Trophoblast cell (in vitro differentiated cells and primary cell): Measurements from ENCODE around the gene STON2.
"Not testable (repeated sequence)": the region's sequence is repeated elsewhere in the genome, so short reads cannot be mapped to it uniquely, and the experiment has no call there.

Experiments
- DNase-seq, 2 donors: peaks; one replicate each; pipeline ENCODE4 v3.0.0-alpha.2; 2016
- H2AFZ ChIP-seq: 2 replicates; pipeline ENCODE4 v1.6.1; 2013; ENCODE audit warnings: low read length, moderate library complexity, mild to moderate bottlenecking; ENCODE audit not compliant: insufficient read depth, poor library complexity
- H2AK5ac ChIP-seq: 2 replicates; pipeline ENCODE4 v1.6.1; 2013; ENCODE audit warnings: mild to moderate bottlenecking, low read length
- H2BK120ac ChIP-seq: 2 replicates; pipeline ENCODE4 v1.6.1; 2013; ENCODE audit warnings: low read length, mild to moderate bottlenecking, moderate library complexity; ENCODE audit not compliant: insufficient read depth, poor library complexity
- H2BK12ac ChIP-seq: 2 replicates; pipeline ENCODE4 v1.6.1; 2013; ENCODE audit warnings: mild to moderate bottlenecking, low read length, moderate library complexity
- H2BK5ac ChIP-seq: 2 replicates; pipeline ENCODE4 v1.6.1; 2013; ENCODE audit warnings: low read length, low read depth, moderate library complexity, mild to moderate bottlenecking; ENCODE audit not compliant: poor library complexity
- H3K14ac ChIP-seq: 2 replicates; pipeline ENCODE4 v1.6.1; 2013; ENCODE audit warnings: mild to moderate bottlenecking, low read length
- H3K18ac ChIP-seq: 2 replicates; pipeline ENCODE4 v1.6.1; 2013; ENCODE audit warnings: mild to moderate bottlenecking, low read length
- H3K23ac ChIP-seq: 2 replicates; pipeline ENCODE4 v1.6.1; 2013; ENCODE audit warnings: low read length
- H3K27ac ChIP-seq: 2 replicates; pipeline ENCODE4 v1.5.1; 2013; ENCODE audit warnings: low read depth, mild to moderate bottlenecking, inconsistent platforms, low read length, moderate library complexity
- H3K27me3 ChIP-seq: 2 replicates; pipeline ENCODE4 v1.6.1; 2013; ENCODE audit warnings: inconsistent platforms, mild to moderate bottlenecking, low read length, moderate library complexity; ENCODE audit not compliant: insufficient read depth
- H3K36me3 ChIP-seq, 2 experiments: 1 replicate in 1 of 2; 2 replicates in 1 of 2; pipeline ENCODE4 v1.6.1; 2013; ENCODE audit warnings: low read length in 2 of 2, mild to moderate bottlenecking in 2 of 2, moderate library complexity in 1 of 2; ENCODE audit not compliant: insufficient read depth in 2 of 2, control insufficient read depth in 1 of 2
- H3K4ac ChIP-seq: 2 replicates; pipeline ENCODE4 v1.6.1; 2013; ENCODE audit warnings: low read depth, mild to moderate bottlenecking, low read length, moderate library complexity
- H3K4me1 ChIP-seq, 2 experiments: 1 replicate in 1 of 2; 2 replicates in 1 of 2; pipeline ENCODE4 v1.6.1; 2013; ENCODE audit warnings: low read length in 2 of 2, mild to moderate bottlenecking in 2 of 2, moderate library complexity in 1 of 2; ENCODE audit not compliant: insufficient read depth in 2 of 2, control insufficient read depth in 1 of 2
- H3K4me2 ChIP-seq: 2 replicates; pipeline ENCODE4 v1.6.1; 2013; ENCODE audit warnings: inconsistent platforms, mild to moderate bottlenecking, low read length, moderate library complexity
- H3K4me3 ChIP-seq: 2 replicates; pipeline ENCODE4 v1.5.1; 2013; ENCODE audit warnings: mild to moderate bottlenecking, low read depth, low read length, inconsistent platforms
- H3K79me1 ChIP-seq: one replicate; pipeline ENCODE4 v1.6.1; 2013; ENCODE audit warnings: low read length
- H3K79me2 ChIP-seq: 2 replicates; pipeline ENCODE4 v1.6.1; 2013; ENCODE audit warnings: low read length, mild to moderate bottlenecking; ENCODE audit not compliant: control insufficient read depth, insufficient read depth, poor library complexity
- H3K9ac ChIP-seq: 2 replicates; pipeline ENCODE4 v1.6.1; 2013; ENCODE audit warnings: mild to moderate bottlenecking, low read length
- H3K9me3 ChIP-seq: 2 replicates; pipeline ENCODE4 v1.6.1; 2013; ENCODE audit warnings: low read depth, mild to moderate bottlenecking, control low read depth, inconsistent platforms, low read length; ENCODE audit not compliant: insufficient read depth
- H4K12ac ChIP-seq: 2 replicates; pipeline ENCODE4 v1.6.1; 2013; ENCODE audit warnings: low read depth, mild to moderate bottlenecking, low read length, moderate library complexity
- H4K8ac ChIP-seq: 2 replicates; pipeline ENCODE4 v1.6.1; 2013; ENCODE audit warnings: low read depth, mild to moderate bottlenecking, low read length, moderate library complexity
- H4K91ac ChIP-seq: one replicate; pipeline ENCODE4 v1.6.1; 2013; ENCODE audit warnings: low read depth, mild to moderate bottlenecking, low read length, moderate library complexity
- WGBS: extraction: QIAGEN DNeasy Blood & Tissue Kit; methylation state at CpG from one replicate; pipeline ENCODE4 v1.1.7; 2013; ENCODE audit warnings: missing lambda C conversion rate; ENCODE audit not compliant: insufficient read length, insufficient coverage; ENCODE audit errors: extremely low coverage; 5-methylcytosine and 5-hydroxymethylcytosine counted together

STON2 gene

DNA sequence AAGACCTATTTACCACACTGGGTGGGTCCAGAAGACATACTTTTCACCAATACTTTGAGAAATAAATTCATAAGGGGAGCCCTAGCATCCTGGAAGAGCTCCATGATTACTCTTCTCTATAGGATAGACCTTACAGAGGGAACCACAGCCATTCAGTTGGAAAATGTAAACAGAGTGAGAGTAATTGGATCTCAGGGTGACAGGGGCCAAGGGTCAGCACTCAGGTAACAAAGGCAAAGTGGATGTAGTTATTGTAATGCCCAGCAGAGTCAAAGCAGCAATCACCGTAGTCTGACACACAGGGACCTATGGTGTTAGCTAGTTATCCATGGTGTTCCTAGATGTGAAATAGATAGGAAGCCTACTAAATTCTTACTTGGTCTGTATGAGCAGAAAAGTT lies 168.6 kb downstream of the STON2 start:
- Histone ChIP-seq H4K8ac (no peak overlapping the region), H4K91ac (no peak overlapping the region), H3K4me2 (no peak overlapping the region), H3K4me1 (peaks cover 0 to 4% of the 10 kb centered on the region in 2 experiments), H3K9me3 (peaks cover 2% of the 10 kb centered on the region), H3K27me3 (no peaks in the 10 kb centered on the region), H3K79me2 (no peaks in the 10 kb centered on the region), H3K36me3 (no peaks in the 10 kb centered on the region), H2BK5ac (no peak overlapping the region), H3K14ac (no peak overlapping the region), H4K12ac (no peak overlapping the region), H3K4ac (no peak overlapping the region), H3K9ac (no peak overlapping the region), H3K23ac (no peak overlapping the region), H3K27ac (no peak overlapping the region), H2BK12ac (no peak overlapping the region), H2BK120ac (no peak overlapping the region), H3K18ac (no peak overlapping the region), H2AFZ (no peak overlapping the region), H3K79me1 (no peaks in the 10 kb centered on the region), H3K4me3 (no peak overlapping the region), H2AK5ac (no peak overlapping the region)
- no CpG with 5 or more reads among the region's 1 CpG for WGBS
- DNase-seq, result no peak

DNA sequence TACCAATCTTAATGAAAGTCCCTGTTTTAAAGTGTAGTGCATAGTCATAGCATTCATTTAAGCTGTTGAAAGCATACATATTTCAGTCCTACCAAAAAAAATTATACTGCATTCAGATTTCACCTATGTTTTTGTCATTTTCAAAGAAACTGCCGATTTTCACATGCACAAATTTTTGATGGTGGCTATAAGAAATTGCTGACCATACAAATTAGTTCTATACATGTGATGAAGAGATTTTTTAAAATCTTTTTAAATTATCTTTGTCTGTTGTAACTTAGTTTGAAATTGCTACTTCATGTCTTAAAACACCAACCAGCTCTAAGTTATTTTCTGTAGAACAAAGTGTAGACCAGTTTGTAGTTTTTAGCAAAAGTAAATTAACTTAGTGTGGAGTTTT lies 175.9 kb downstream of the STON2 start:
- H4K12ac ChIP-seq, result no peak overlapping the region
- no peaks in the 10 kb centered on the region for H3K36me3 ChIP-seq
- DNase-seq, result no peak
- H3K4me3 ChIP-seq, result no peak overlapping the region
- H2AFZ ChIP-seq, result no peak overlapping the region
- H3K4me1 ChIP-seq, result no peaks in the 10 kb centered on the region
- no peaks in the 10 kb centered on the region for H3K9me3 ChIP-seq
- WGBS, result no CpG with 5 or more reads among the region's 1 CpG
- no peak overlapping the region for H3K18ac ChIP-seq
- H3K4me2 ChIP-seq, result no peak overlapping the region
- peaks cover 7% of the 10 kb centered on the region for H3K79me2 ChIP-seq
- no peak overlapping the region for H2BK12ac ChIP-seq
- no peak overlapping the region for H2BK5ac ChIP-seq
- no peak overlapping the region for H3K23ac ChIP-seq
- no peak overlapping the region for H3K9ac ChIP-seq
- no peak overlapping the region for H3K27ac ChIP-seq
- H4K91ac ChIP-seq, result no peak overlapping the region
- peaks cover 19% of the 10 kb centered on the region for H3K79me1 ChIP-seq
- H2AK5ac ChIP-seq, result no peak overlapping the region
- H3K27me3 ChIP-seq, result no peaks in the 10 kb centered on the region
- H2BK120ac ChIP-seq, result no peak overlapping the region
- no peak overlapping the region for H4K8ac ChIP-seq
- H3K14ac ChIP-seq, result no peak overlapping the region
- no peak overlapping the region for H3K4ac ChIP-seq

DNA sequence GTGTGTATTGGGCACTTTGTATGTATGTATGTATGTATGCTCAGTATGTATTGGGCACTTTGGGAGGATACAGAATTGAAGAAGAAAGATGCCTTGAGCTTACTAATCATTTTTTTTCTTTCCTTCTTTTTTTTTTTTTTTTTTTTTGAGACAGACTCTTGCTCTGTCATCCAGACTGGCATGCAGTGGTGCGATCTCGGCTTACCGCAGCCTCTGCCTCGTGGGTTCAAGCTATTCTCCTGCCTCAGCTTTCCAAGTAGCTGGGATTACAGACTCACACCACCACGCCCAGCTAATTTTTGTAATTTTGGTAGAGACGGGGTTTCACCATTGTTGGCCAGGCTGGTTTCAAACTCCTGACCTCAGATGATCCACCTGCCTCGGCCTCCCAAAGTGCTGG lies 176.3 kb downstream of the STON2 start:
- H3K14ac ChIP-seq, H2BK12ac ChIP-seq, DNase-seq, H3K4me1 ChIP-seq, H3K36me3 ChIP-seq, H3K23ac ChIP-seq, H3K4me2 ChIP-seq, H4K91ac ChIP-seq, H4K12ac ChIP-seq, H3K9me3 ChIP-seq, H2BK5ac ChIP-seq, H2BK120ac ChIP-seq, H3K4ac ChIP-seq, H3K9ac ChIP-seq, H4K8ac ChIP-seq, H2AK5ac ChIP-seq, H3K4me3 ChIP-seq, H2AFZ ChIP-seq, H3K27me3 ChIP-seq, H3K79me2 ChIP-seq, H3K27ac ChIP-seq, H3K18ac ChIP-seq: not testable (repeated sequence)
- WGBS, result no CpG with 5 or more reads among the region's 7 CpGs
- H3K79me1 ChIP-seq, result peaks cover 19% of the 10 kb centered on the region

DNA sequence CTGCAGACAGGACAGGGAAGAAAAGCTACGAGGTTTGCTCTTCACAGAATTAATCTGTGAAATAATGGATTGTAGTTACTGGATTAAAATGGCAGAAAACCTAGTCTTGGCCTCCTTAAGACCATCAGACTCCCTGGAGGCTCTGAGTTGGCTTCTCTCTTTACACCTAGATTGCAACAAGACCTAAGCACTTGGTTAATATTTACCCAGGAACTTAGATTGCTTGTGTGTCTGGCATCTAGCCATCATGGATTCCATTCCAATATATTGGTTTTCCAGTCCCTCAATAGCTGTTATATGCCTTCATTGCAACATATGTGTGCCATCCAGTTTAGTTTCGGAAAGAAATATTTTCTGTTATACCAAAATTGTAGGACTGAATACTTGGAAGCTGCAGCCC lies 177.4 kb downstream of the STON2 start:
- WGBS, result no CpG with 5 or more reads among the region's 2 CpGs
- Histone ChIP-seq H2AK5ac (no peak overlapping the region), H3K18ac (no peak overlapping the region), H3K4ac (no peak overlapping the region), H3K4me2 (no peak overlapping the region), H3K36me3 (no peaks in the 10 kb centered on the region), H2BK12ac (no peak overlapping the region), H2BK5ac (no peak overlapping the region), H3K4me1 (no peaks in the 10 kb centered on the region), H4K8ac (no peak overlapping the region), H4K91ac (no peak overlapping the region), H3K14ac (no peak overlapping the region), H2BK120ac (no peak overlapping the region), H3K9me3 (no peaks in the 10 kb centered on the region), H2AFZ (no peak overlapping the region), H3K79me2 (peaks cover 7% of the 10 kb centered on the region), H3K9ac (no peak overlapping the region), H3K4me3 (no peak overlapping the region), H4K12ac (no peak overlapping the region), H3K27me3 (no peaks in the 10 kb centered on the region), H3K27ac (no peak overlapping the region), H3K79me1 (peaks cover 19% of the 10 kb centered on the region), H3K23ac (no peak overlapping the region)
- no peak for DNase-seq
